IPS-15b (cell line): ENCODE data around the gene ZC3H18.

Source experiments
- H3K27me3 ChIP-seq: one replicate; pipeline ENCODE4 v1.6.1; 2013; ENCODE audit warnings: low read length; ENCODE audit not compliant: control insufficient read depth, insufficient read depth
- H3K36me3 ChIP-seq: one replicate; pipeline ENCODE4 v1.6.1; 2013; ENCODE audit warnings: low read length; ENCODE audit not compliant: control insufficient read depth, insufficient read depth
- H3K4me1 ChIP-seq: one replicate; pipeline ENCODE4 v1.6.1; 2013; ENCODE audit warnings: mild to moderate bottlenecking, low read length; ENCODE audit not compliant: control insufficient read depth, insufficient read depth
- H3K4me3 ChIP-seq: one replicate; pipeline ENCODE4 v1.5.1; 2013; ENCODE audit warnings: low read depth, low read length
- H3K9ac ChIP-seq: one replicate; pipeline ENCODE4 v1.6.1; 2013; ENCODE audit warnings: low read depth, mild to moderate bottlenecking, low read length
- H3K9me3 ChIP-seq: one replicate; pipeline ENCODE4 v1.6.1; 2013; ENCODE audit warnings: mild to moderate bottlenecking, low read length; ENCODE audit not compliant: control insufficient read depth, insufficient read depth

ZC3H18 gene

GRCh38 chr16:88591577-88592021 is 21.4 kb downstream of the ZC3H18 start:
- H3K36me3 ChIP-seq, result peaks cover 33% of the 10 kb centered on the region
- H3K9ac ChIP-seq, result no peak overlapping the region
- no peaks in the 10 kb centered on the region for H3K27me3 ChIP-seq
- H3K4me1 ChIP-seq, result no peaks in the 10 kb centered on the region
- no peaks in the 10 kb centered on the region for H3K9me3 ChIP-seq
- H3K4me3 ChIP-seq, result no peak overlapping the region

- H3K36me3 ChIP-seq, result peaks cover 27% of the 10 kb centered on the region
- no peak overlapping the region for H3K9ac ChIP-seq
- no peaks in the 10 kb centered on the region for H3K27me3 ChIP-seq
Observed at GRCh38 chr16:88593061-88593460, 22.9 kb downstream of the ZC3H18 start.

GRCh38 chr16:88593489-88593888 is 23.3 kb downstream of the ZC3H18 start:
- H3K4me1 ChIP-seq, result no peaks in the 10 kb centered on the region
- peaks cover 23% of the 10 kb centered on the region for H3K36me3 ChIP-seq
- H3K9ac ChIP-seq, result no peak overlapping the region
- no peak overlapping the region for H3K4me3 ChIP-seq
- H3K27me3 ChIP-seq, result no peaks in the 10 kb centered on the region
- H3K9me3 ChIP-seq, result no peaks in the 10 kb centered on the region

More at GRCh38 chr16:88593061-88593460, 22.9 kb downstream of the ZC3H18 start:
- Histone ChIP-seq H3K9me3 (no peaks in the 10 kb centered on the region), H3K4me3 (no peak overlapping the region), H3K4me1 (no peaks in the 10 kb centered on the region)

GRCh38 chr16:88593910-88594309 is 23.7 kb downstream of the ZC3H18 start:
- no peaks in the 10 kb centered on the region for H3K27me3 ChIP-seq
- no peaks in the 10 kb centered on the region for H3K9me3 ChIP-seq
- H3K9ac ChIP-seq, result no peak overlapping the region
- H3K4me3 ChIP-seq, result no peak overlapping the region
- no peaks in the 10 kb centered on the region for H3K4me1 ChIP-seq
- H3K36me3 ChIP-seq, result peaks cover 21% of the 10 kb centered on the region

- H3K36me3 ChIP-seq, result peaks cover 20% of the 10 kb centered on the region
- no peak overlapping the region for H3K4me3 ChIP-seq
- no peak overlapping the region for H3K9ac ChIP-seq
- H3K27me3 ChIP-seq, result no peaks in the 10 kb centered on the region
- H3K9me3 ChIP-seq, result no peaks in the 10 kb centered on the region
- H3K4me1 ChIP-seq, result no peaks in the 10 kb centered on the region
Observed at GRCh38 chr16:88595101-88595500, 24.9 kb downstream of the ZC3H18 start.

GRCh38 chr16:88595921-88596320 is 25.7 kb downstream of the ZC3H18 start:
- no peaks in the 10 kb centered on the region for H3K9me3 ChIP-seq
- no peaks in the 10 kb centered on the region for H3K4me1 ChIP-seq
- H3K9ac ChIP-seq, result no peak overlapping the region
- peaks cover 26% of the 10 kb centered on the region for H3K36me3 ChIP-seq
- H3K27me3 ChIP-seq, result no peaks in the 10 kb centered on the region
- H3K4me3 ChIP-seq, result no peak overlapping the region

- Histone ChIP-seq H3K36me3 (peaks cover 28% of the 10 kb centered on the region), H3K27me3 (no peaks in the 10 kb centered on the region), H3K4me3 (no peak overlapping the region), H3K9me3 (no peaks in the 10 kb centered on the region), H3K4me1 (no peaks in the 10 kb centered on the region), H3K9ac (no peak overlapping the region)
Observed at GRCh38 chr16:88596483-88596882, 26.3 kb downstream of the ZC3H18 start.

GRCh38 chr16:88597856-88598491 is 27.8 kb downstream of the ZC3H18 start:
- Histone ChIP-seq H3K36me3 (peaks cover 39% of the 10 kb centered on the region), H3K9ac (no peak overlapping the region), H3K4me3 (no peak overlapping the region), H3K4me1 (no peaks in the 10 kb centered on the region), H3K9me3 (no peaks in the 10 kb centered on the region), H3K27me3 (no peaks in the 10 kb centered on the region)

- Histone ChIP-seq H3K4me1 (no peaks in the 10 kb centered on the region), H3K36me3 (peaks cover 37% of the 10 kb centered on the region)
Observed at GRCh38 chr16:88599092-88599733, 29.0 kb downstream of the ZC3H18 start.

GRCh38 chr16:88599825-88600538 is 29.8 kb downstream of the ZC3H18 start:
- no peaks in the 10 kb centered on the region for H3K4me1 ChIP-seq
- no peaks in the 10 kb centered on the region for H3K9me3 ChIP-seq
- H3K27me3 ChIP-seq, result no peaks in the 10 kb centered on the region
- no peak overlapping the region for H3K4me3 ChIP-seq
- H3K36me3 ChIP-seq, result peaks cover 41% of the 10 kb centered on the region
- no peak overlapping the region for H3K9ac ChIP-seq

More at GRCh38 chr16:88599092-88599733, 29.0 kb downstream of the ZC3H18 start:
- Histone ChIP-seq H3K4me3 (no peak overlapping the region), H3K27me3 (no peaks in the 10 kb centered on the region), H3K9me3 (no peaks in the 10 kb centered on the region), H3K9ac (no peak overlapping the region)

- Histone ChIP-seq H3K36me3 (peaks cover 44% of the 10 kb centered on the region), H3K4me3 (no peak overlapping the region), H3K9ac (no peak overlapping the region), H3K4me1 (no peaks in the 10 kb centered on the region), H3K9me3 (no peaks in the 10 kb centered on the region), H3K27me3 (no peaks in the 10 kb centered on the region)
Observed at GRCh38 chr16:88600539-88600896, 30.3 kb downstream of the ZC3H18 start.
